ENCODE data around the gene PRDM2.

DNA sequence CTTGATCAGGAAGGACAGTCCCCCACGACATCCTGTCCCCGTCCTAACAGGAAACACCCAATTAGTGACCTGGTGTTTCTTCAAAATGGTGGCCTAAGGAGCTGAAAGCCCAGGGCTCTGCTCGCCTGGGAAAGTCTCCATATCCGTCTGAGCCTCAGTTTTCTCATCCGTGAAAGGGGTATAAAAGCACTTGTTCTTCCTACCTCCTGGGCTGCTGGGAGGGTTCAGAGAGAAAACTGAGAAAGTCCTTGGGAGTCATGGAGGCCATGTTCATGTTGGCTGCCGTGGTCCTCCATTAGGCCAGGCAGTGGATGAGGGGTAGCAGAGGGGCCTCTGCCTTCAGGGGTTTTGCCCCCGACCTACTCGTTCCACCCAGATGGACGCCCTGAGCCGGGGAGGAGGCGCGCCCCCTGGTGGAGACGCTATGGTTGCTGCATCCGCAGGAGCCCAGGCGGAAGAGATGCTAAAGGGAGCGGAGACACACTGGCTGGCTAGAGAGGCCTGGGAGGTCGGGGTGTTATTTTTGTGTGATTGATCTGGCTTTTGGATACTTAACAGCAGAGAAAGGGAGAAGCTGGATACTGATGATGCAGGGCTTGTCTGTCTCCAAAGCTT is 113.5 kb downstream of the PRDM2 start:
- TF ChIP-seq POLR2A (IDR thresholded peaks at IDR 0.05) (no peak), CTCF (IDR thresholded peaks at IDR 0.05) (peak in 2 of 3 donors; percentile 29 to 37), EP300 (IDR thresholded peaks at IDR 0.05) (no peak)

Measured in ovary (tissue), 3 donors.